Lower leg skin (tissue), 3 donors: ENCODE results near the gene PRRC2C.

Experiments
- POLR2A ChIP-seq, 2 donors: fragments of 450-650 bp; IDR thresholded peaks; one replicate each; pipeline ENCODE4 v1.6.1; 2016 to 2017; ENCODE audit warnings: antibody characterized with exemption in 2 of 2, mild to moderate bottlenecking in 1 of 2, moderate library complexity in 1 of 2
- TF ChIP-seq, protein P1 (sequence below), 3 donors: fragments of 450-650 bp; IDR thresholded peaks; one replicate each; pipeline ENCODE4 v1.5.1; 2016; ENCODE audit warnings: antibody characterized with exemption in 3 of 3, mild to moderate bottlenecking in 3 of 3, moderate library complexity in 2 of 3

DNA sequence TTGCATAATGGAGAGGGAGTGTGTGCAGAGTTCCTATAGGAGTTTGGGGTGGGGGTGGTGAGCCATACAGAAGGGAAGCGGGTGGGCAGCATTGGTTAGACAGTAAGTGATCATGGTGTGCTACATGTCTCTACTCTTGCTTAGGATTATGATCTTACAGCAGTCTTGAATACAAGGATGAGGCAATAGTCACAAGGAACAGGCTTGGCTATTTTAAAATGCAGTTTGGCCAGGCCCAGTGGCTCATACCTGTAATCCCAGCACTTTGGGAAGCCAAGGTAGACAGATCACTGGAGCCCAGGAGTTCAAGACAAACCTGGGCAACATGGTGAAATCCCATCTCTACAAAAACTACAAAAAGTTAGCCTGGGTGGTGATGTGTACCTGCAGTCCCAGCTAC, 154.9 kb downstream of the PRRC2C start:
- TF ChIP-seq, protein P1, sequence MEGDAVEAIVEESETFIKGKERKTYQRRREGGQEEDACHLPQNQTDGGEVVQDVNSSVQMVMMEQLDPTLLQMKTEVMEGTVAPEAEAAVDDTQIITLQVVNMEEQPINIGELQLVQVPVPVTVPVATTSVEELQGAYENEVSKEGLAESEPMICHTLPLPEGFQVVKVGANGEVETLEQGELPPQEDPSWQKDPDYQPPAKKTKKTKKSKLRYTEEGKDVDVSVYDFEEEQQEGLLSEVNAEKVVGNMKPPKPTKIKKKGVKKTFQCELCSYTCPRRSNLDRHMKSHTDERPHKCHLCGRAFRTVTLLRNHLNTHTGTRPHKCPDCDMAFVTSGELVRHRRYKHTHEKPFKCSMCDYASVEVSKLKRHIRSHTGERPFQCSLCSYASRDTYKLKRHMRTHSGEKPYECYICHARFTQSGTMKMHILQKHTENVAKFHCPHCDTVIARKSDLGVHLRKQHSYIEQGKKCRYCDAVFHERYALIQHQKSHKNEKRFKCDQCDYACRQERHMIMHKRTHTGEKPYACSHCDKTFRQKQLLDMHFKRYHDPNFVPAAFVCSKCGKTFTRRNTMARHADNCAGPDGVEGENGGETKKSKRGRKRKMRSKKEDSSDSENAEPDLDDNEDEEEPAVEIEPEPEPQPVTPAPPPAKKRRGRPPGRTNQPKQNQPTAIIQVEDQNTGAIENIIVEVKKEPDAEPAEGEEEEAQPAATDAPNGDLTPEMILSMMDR (IDR thresholded peaks at IDR 0.05) = no peak
- TF ChIP-seq POLR2A (IDR thresholded peaks at IDR 0.05) = no peak
